Common myeloid progenitor, CD34-positive (primary cell): ENCODE measurements around the gene CELSR1. TPM values are rescaled to one million over a fixed set of nuclear protein-coding genes. Genes with fewer than 3 reads are reported as not detected.
A peak's percentile ranks its signal among the peaks of the same experiment; 100 is the strongest.

Experiments used
- CTCF ChIA-PET: fragments of 350-600 bp; sonication (Branson Sonifier 250); formaldehyde crosslinking; loops from one replicate; lab custom pipeline; 2021; ENCODE audit warnings: antibody characterized with exemption; lab: Charles Lee
- POLR2A ChIA-PET: fragments of 350-600 bp; sonication (Branson Sonifier 250); formaldehyde crosslinking; loops from one replicate; lab custom pipeline; 2021; ENCODE audit warnings: antibody characterized with exemption; lab: Charles Lee
- DNase-seq, 3 donors: peaks; one replicate each; pipeline versions ENCODE4 v3.0.0 to v3.0.0-alpha.2; 2013
- H3K27ac ChIP-seq, 2 experiments: 1 replicate in 1 of 2; 2 replicates in 1 of 2; pipeline ENCODE4 v1.7.0; 2013; ENCODE audit warnings: inconsistent platforms in 2 of 2, low read length in 2 of 2, mild to moderate bottlenecking in 2 of 2, low read depth in 1 of 2, moderate library complexity in 1 of 2; ENCODE audit not compliant: severe bottlenecking in 2 of 2, insufficient read depth in 1 of 2, poor library complexity in 1 of 2
- H3K27me3 ChIP-seq, 5 experiments: replicated peaks in 2 of 5; 1 replicate in 3 of 5; 2 replicates in 2 of 5; pipeline versions ENCODE4 v1.6.1 to v1.7.0; 2013; ENCODE audit warnings: low read length in 4 of 5, mild to moderate bottlenecking in 2 of 5, moderate library complexity in 2 of 5, inconsistent platforms in 1 of 5; ENCODE audit not compliant: insufficient read depth in 5 of 5, control insufficient read depth in 4 of 5
- H3K36me3 ChIP-seq, 4 experiments: 1 replicate in 2 of 4; 2 replicates in 2 of 4; pipeline versions ENCODE4 v1.6.1 to v1.7.0; 2013; ENCODE audit warnings: low read length in 3 of 4, control low read depth in 1 of 4, mild to moderate bottlenecking in 1 of 4; ENCODE audit not compliant: control insufficient read depth in 4 of 4, insufficient read depth in 4 of 4
- H3K4me1 ChIP-seq, 4 experiments: 1 replicate in 3 of 4; 2 replicates in 1 of 4; pipeline versions ENCODE4 v1.6.1 to v1.7.1; 2013; ENCODE audit warnings: low read length in 3 of 4, mild to moderate bottlenecking in 3 of 4, control low read depth in 1 of 4, inconsistent platforms in 1 of 4, moderate library complexity in 1 of 4; ENCODE audit not compliant: control insufficient read depth in 4 of 4, insufficient read depth in 4 of 4; ENCODE audit errors: control extremely low read depth in 1 of 4
- H3K4me3 ChIP-seq, 7 experiments: 1 replicate in 4 of 7; 2 replicates in 3 of 7; pipeline versions ENCODE4 v1.5.1 to v1.7.0; 2013; ENCODE audit warnings: mild to moderate bottlenecking in 7 of 7, low read length in 6 of 7, moderate library complexity in 6 of 7, inconsistent platforms in 2 of 7, low read depth in 2 of 7, control low read depth in 1 of 7; ENCODE audit not compliant: insufficient read depth in 4 of 7, control insufficient read depth in 1 of 7; ENCODE audit errors: extremely low read depth in 1 of 7
- H3K9me3 ChIP-seq, 5 experiments: 1 replicate in 4 of 5; 2 replicates in 1 of 5; pipeline versions ENCODE4 v1.6.1 to v1.7.1; 2013; ENCODE audit warnings: low read length in 4 of 5, mild to moderate bottlenecking in 2 of 5, inconsistent platforms in 1 of 5, low read depth in 1 of 5, moderate library complexity in 1 of 5; ENCODE audit not compliant: control insufficient read depth in 4 of 5, insufficient read depth in 2 of 5; ENCODE audit errors: control extremely low read depth in 1 of 5
- WGBS: methylation state at CpG from one replicate; pipeline ENCODE4 v1.1.5; 2013; ENCODE audit not compliant: insufficient coverage; 5-methylcytosine and 5-hydroxymethylcytosine counted together
- polyA plus RNA-seq: library from polyadenylated mRNA; unstranded; fragments of 120-200 nt; gene quantifications from one replicate; pipeline ENCODE4 v1.2.1, GENCODE V29; 2013

Gene CELSR1, protein sequence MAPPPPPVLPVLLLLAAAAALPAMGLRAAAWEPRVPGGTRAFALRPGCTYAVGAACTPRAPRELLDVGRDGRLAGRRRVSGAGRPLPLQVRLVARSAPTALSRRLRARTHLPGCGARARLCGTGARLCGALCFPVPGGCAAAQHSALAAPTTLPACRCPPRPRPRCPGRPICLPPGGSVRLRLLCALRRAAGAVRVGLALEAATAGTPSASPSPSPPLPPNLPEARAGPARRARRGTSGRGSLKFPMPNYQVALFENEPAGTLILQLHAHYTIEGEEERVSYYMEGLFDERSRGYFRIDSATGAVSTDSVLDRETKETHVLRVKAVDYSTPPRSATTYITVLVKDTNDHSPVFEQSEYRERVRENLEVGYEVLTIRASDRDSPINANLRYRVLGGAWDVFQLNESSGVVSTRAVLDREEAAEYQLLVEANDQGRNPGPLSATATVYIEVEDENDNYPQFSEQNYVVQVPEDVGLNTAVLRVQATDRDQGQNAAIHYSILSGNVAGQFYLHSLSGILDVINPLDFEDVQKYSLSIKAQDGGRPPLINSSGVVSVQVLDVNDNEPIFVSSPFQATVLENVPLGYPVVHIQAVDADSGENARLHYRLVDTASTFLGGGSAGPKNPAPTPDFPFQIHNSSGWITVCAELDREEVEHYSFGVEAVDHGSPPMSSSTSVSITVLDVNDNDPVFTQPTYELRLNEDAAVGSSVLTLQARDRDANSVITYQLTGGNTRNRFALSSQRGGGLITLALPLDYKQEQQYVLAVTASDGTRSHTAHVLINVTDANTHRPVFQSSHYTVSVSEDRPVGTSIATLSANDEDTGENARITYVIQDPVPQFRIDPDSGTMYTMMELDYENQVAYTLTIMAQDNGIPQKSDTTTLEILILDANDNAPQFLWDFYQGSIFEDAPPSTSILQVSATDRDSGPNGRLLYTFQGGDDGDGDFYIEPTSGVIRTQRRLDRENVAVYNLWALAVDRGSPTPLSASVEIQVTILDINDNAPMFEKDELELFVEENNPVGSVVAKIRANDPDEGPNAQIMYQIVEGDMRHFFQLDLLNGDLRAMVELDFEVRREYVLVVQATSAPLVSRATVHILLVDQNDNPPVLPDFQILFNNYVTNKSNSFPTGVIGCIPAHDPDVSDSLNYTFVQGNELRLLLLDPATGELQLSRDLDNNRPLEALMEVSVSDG (N-terminal part only)
- 0.26 TPM for polyA plus RNA-seq

DNA sequence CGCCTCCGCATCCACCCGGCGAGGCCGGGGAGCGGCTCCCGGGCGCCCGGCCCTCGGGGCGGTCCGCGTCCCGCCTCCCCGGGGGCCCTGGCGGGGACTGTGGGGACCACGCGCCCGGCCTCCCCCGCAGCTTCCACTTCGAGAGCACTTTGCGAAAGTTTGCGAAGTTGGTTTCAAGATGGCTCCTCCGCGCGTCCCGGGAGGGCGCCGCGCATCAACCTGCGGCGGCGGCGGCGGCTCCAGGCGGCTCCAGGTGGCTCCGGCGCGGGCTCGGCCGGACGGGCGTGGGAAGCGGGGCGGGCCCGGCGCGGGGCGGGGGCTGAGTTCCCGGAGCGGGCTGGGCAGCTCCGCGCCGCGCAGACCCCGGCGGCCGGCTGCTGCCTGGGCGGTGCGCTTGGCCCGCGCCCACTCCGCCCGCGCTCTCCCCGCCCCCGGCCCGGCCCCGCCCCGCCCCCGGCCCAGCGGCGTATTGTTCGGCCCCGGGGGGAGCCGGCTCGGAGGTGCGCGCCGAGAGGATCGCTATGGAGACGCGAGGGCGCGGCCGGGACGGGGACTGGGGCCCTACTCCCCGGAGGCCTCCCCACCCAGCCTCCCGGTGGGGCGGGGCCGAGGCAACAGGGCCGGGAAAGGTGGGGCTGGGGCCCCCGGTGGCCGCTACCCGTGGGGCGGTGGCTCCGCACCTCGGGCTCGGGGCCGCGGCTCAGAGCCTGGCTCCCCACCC lies at the start of gene CELSR1:
TSS of gene CELSR1 (minus strand) at position 396 of the 721 bp plus-strand sequence. CDS start 450 bp downstream, outside the sequence.
- ChIA-PET CTCF (interaction anchor here (1.0 to 3.4 kb wide), 2 partner anchors 169 to 174 kb away, joined by 5 to 21 read pairs; no protein-coding TSS in a partner anchor), POLR2A (interaction anchor here (0.6 kb wide), 1 partner anchor 1957 kb away, joined by 6 read pairs; no protein-coding TSS in a partner anchor)
- H3K27ac ChIP-seq = no peak within 1 kb of the TSS
- H3K4me3 ChIP-seq = peak within 1 kb of the TSS in 6 of 7 experiments; percentile 5 to 64 (median 38)
- peak in 2 of 3 donors; percentile 50 to 63 for DNase-seq
- peaks cover 0 to 18% (median 11%) of the 10 kb centered on the region in 4 experiments for H3K4me1 ChIP-seq
- H3K9me3 ChIP-seq = peaks cover 0 to 25% (median 20%) of the 10 kb centered on the region in 5 experiments
- H3K27me3 ChIP-seq = peaks cover 0 to 79% (median 36%) of the 10 kb centered on the region in 5 experiments
- H3K36me3 ChIP-seq = no peaks in the 10 kb centered on the region
- under 1% methylated on average over 71 of the region's 101 CpGs for WGBS

DNA sequence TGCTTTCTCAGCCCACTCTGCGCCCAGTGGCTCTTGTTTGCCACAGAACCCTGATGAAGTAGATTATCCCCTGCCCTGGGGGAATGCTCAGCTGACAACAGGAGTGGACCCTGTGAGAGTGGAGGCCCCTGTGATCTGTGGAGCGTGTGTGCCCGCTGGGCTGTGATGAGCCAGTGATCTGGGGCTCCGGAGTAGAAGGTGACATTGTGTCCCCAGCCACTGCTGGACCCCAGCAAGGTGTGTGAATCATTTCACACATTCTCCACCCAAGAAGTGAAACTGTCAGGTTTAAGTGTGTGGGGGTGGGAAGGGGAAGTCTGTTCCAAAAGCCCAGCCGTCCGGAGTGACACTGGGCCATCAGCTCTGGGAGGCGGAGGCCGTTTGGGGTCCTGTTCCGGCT lies 49.6 kb upstream of the CELSR1 start:
- Histone ChIP-seq H3K9me3 (no peaks in the 10 kb centered on the region), H3K27me3 (no peaks in the 10 kb centered on the region), H3K27ac (no peak overlapping the region), H3K4me3 (no peak overlapping the region), H3K4me1 (peaks cover 1 to 62% (median 49%) of the 10 kb centered on the region in 4 experiments), H3K36me3 (peaks cover 0 to 16% (median 2%) of the 10 kb centered on the region in 4 experiments)
- peak in 1 of 3 donors; percentile 47 for DNase-seq
- WGBS = 79% methylated on average over 5 of the region's 9 CpGs
- ChIA-PET POLR2A (no interaction called here), CTCF (interaction anchor here (2.9 kb wide), 1 partner anchor 23 kb away, joined by 10 read pairs; no protein-coding TSS in a partner anchor)

DNA sequence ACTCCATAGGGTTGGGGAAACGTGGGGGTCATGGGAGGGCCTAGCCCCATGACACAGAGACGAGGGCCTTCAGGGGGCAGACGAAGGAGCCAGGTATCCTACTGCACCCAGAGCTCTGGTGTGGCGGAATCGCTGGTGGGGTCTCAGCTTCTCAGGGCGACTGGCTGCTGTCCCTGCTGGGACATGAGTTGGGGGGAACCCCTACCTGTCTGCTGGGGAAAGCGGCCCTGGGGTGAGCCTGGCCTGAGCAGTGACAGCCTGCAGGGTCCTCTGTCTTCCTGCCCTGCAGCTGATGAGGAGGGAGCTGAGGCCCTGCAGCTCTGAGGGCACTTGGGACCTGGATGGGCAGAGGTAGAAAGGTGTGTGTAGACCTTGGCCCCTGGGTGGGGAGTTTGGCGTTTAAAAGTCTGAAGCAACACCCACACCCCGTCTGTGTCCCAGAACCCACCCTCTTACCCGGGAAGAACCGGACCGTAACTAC lies 49.2 kb upstream of the CELSR1 start:
- no peak overlapping the region for H3K27ac ChIP-seq
- CTCF ChIA-PET = no interaction called here

DNA sequence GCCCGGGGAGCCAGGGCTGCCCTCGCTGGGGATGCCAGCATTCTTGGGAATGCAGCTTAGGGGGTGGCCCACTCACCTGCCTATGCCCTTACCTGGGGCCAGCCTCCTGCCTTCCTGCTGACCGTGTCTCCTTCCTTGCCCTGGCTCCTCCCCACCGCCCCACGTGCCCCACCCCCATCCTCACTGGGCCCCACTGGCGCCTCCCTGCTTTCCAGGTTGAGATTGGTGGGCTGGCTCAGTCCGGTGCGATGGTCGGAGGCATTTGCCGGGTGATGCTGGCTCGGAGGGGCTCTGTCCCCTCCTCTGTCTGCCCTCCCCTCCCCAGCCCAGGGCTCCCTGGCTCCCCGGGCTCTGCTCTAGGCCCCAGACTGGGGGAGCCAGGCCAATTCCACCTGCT lies 48.7 kb upstream of the CELSR1 start:
- WGBS = 90% methylated on average over 6 of the region's 12 CpGs
- DNase-seq = no peak
- POLR2A ChIA-PET = no interaction called here

More for the DNA sequence above, 49.2 kb upstream of the CELSR1 start:
- no peak for DNase-seq
- H3K27me3 ChIP-seq = no peaks in the 10 kb centered on the region
- peaks cover 0 to 16% (median 2%) of the 10 kb centered on the region in 4 experiments for H3K36me3 ChIP-seq
- POLR2A ChIA-PET = no interaction called here
- WGBS = 92% methylated on average over 10 of the region's 12 CpGs
- no peaks in the 10 kb centered on the region for H3K9me3 ChIP-seq
- H3K4me3 ChIP-seq = no peak overlapping the region
- H3K4me1 ChIP-seq = peaks cover 0 to 63% (median 50%) of the 10 kb centered on the region in 4 experiments

DNA sequence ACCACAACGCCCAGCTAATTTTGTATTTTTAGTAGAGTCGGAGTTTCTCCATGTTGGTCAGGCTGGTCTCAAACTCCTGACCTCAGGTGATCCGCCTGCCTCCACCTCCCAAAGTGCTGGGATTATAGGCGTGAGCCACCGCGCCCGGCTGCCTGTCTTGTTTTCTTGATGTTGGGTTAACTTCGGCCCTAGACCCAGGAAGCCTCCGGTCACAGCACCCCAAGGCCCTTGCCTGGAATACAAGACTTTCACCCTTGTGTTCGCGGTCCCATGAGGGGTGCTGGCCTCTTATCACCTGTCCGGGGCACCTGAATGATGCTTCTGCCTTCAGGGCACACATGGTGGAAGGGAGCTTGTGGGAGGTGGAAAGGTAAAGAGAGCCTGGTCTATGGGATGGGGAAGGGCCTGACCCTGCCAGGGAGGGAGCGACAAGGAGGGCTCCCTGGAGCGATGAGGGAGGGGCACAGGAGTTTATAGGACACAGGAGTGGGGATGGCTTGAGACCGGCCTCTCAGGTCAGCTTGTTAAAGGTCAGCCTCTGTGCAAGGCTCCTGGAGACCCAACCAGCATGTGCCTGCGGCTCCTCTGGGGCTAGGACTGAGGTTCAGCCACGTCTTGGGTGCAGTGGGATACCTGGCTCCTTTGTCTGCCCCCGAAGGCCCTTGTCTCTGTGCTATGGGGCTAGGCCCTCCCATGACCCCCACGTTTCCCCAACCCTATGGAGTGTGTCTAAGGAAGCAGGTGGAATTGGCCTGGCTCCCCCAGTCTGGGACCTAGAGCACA lies 48.1 kb upstream of the CELSR1 start:
- Histone ChIP-seq H3K27me3 (no peaks in the 10 kb centered on the region), H3K27ac (no peak overlapping the region), H3K9me3 (no peaks in the 10 kb centered on the region), H3K4me3 (no peak overlapping the region), H3K36me3 (peaks cover 0 to 16% (median 2%) of the 10 kb centered on the region in 4 experiments), H3K4me1 (peaks cover 0 to 63% (median 52%) of the 10 kb centered on the region in 4 experiments)
- no peak for DNase-seq
- ChIA-PET POLR2A (no interaction called here), CTCF (interaction anchor here (1.2 to 1.6 kb wide), 2 partner anchors 21 to 25 kb away, joined by 3 read pairs; no protein-coding TSS in a partner anchor)
- 94% methylated on average over 15 of the region's 19 CpGs for WGBS

More for the DNA sequence above, 48.7 kb upstream of the CELSR1 start:
- H3K36me3 ChIP-seq = peaks cover 0 to 16% (median 2%) of the 10 kb centered on the region in 4 experiments
- no peak overlapping the region for H3K4me3 ChIP-seq
- peaks cover 0 to 63% (median 50%) of the 10 kb centered on the region in 4 experiments for H3K4me1 ChIP-seq
- no peaks in the 10 kb centered on the region for H3K27me3 ChIP-seq
- CTCF ChIA-PET = no interaction called here
- no peaks in the 10 kb centered on the region for H3K9me3 ChIP-seq
- H3K27ac ChIP-seq = no peak overlapping the region
